GM12874 (cell line): Measurements from ENCODE around the gene FAM117A.

ENCODE experiments used
- TF ChIP-seq, protein P1 (sequence below): IDR thresholded peaks from 2 replicates; pipeline ENCODE4 v1.5.1; 2011; ENCODE audit warnings: low read depth, mild to moderate bottlenecking, control low read depth, low read length, moderate library complexity; ENCODE audit not compliant: insufficient read depth

Gene FAM117A

DNA sequence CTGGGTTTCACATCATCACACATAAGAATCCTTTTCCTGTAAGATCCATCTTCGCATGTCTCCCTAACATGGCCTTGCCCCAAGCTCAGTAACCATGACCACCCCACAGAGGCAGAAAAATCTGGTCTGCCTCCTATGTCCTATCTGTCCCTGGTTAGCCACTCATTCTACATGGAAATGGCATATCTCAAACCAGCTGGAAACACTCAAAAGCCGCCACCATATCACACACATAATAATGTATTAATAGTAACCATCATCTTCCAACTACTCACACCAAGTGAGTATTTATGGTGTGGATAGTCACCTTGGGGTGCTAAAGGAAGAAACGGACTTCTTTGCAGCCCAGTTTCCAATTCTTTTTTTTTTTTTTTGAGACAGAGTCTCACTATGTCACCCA is 11.4 kb downstream of the FAM117A start:
- TF ChIP-seq, protein P1, sequence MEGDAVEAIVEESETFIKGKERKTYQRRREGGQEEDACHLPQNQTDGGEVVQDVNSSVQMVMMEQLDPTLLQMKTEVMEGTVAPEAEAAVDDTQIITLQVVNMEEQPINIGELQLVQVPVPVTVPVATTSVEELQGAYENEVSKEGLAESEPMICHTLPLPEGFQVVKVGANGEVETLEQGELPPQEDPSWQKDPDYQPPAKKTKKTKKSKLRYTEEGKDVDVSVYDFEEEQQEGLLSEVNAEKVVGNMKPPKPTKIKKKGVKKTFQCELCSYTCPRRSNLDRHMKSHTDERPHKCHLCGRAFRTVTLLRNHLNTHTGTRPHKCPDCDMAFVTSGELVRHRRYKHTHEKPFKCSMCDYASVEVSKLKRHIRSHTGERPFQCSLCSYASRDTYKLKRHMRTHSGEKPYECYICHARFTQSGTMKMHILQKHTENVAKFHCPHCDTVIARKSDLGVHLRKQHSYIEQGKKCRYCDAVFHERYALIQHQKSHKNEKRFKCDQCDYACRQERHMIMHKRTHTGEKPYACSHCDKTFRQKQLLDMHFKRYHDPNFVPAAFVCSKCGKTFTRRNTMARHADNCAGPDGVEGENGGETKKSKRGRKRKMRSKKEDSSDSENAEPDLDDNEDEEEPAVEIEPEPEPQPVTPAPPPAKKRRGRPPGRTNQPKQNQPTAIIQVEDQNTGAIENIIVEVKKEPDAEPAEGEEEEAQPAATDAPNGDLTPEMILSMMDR = no peak

DNA sequence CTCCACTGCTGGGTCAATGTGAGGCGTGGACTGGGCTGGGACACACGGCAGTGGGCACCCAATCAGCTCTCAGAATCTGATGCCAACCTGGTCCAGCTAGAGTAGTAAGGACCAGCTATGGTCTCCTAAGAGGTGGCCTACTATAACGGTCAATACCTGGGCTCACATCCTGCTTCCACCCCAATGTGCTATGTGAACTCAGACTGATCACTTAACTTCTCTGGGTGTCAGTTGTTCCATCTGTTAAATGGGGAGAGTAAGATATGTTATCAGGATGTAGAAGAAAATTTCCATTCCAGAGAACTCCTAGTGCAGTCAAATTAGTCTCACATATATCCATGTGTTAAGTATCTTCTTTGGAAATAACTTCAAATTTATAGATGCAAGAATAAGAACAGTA is 14.2 kb downstream of the FAM117A start:
- TF ChIP-seq, protein P1 = no peak

DNA sequence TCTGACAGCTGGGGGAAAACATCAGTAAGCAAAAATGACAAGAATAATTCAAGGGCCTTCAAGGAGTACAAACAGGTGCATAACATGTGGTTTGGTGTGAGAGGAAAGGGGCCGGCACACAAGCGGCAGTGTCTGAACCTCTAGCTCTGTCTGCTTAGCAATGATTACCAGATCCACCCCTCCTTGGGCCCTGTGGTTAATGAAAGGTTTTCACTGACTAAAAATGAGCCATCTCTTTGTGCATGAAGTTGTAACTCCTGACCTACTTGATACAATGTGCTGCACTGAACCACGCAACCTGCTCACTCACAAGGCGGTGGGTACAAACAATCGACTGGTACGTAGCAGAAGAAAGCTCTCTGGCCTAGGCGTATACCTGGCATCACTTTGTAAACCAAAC is 15.1 kb downstream of the FAM117A start:
- TF ChIP-seq, protein P1 = no peak

DNA sequence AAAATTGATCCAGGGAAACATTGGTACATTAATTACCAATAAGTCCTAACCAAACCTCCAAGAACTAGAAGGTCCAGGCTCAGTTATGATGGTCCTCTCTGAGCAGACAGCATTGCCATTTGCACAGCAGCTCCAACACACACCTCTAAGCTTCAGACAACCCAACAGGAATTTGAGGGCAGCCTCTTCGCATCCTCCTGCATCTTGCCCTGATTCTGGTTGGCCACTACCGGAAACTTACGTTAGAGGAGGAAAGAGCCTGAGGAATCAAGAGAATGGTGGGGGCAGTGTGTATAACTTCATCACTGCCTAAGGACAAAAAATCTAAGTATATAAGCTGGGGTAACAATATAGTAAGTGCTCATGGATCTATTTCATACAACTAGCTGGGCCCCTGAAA is 15.7 kb downstream of the FAM117A start:
- TF ChIP-seq, protein P1 = no peak

DNA sequence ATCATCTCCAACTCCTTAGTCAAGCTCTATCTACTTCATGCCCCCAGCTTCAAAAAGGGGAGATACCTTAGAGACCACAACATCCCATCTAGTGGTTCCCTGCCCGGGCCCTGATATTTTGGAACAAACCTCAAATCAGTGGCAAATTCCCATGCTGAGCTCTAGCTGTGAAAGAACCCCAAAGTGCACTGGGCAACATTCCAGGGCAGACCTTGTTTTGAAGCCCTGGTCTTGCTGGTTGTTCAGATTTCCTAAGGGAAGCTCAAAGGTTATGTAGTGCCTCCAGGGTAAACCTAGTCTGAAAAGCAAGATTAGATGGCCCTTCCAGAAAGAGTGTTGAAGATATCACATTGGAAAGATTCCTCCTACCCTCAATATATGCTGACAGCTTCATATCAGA is 16.3 kb downstream of the FAM117A start:
- TF ChIP-seq, protein P1 = no peak

DNA sequence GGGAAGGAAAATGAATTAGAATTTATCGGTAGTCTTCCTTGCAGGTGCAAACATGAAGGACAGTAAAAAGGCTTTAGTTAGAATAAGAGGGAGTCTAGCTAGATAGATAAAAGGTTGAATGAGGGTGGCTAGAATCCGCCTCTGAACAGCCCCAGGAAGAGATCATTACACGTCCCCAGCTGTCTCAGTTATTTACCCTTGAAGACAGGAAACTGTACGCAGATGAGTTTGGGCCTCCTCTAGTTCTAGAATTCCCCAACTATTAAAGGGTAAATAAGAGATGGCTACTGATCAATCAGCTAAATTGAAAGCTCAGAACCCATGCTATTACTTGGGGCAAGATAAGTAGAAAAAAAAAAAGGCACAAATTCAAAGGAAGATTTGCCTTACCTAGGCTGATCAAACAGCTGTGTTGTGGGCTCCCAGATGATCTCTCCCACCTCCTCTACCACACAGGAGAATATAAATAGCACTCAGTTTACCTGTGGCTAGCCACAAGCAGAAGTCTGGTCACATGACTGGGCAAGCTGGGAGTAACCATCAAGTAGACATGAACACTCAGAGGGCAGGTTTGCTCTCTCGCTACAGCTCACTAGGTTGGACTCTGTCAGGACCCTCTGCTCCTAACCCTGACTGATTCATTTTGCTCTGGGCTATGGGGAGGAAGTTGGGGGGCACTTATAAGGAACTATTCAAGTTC is 17.0 kb downstream of the FAM117A start:
- TF ChIP-seq, protein P1 = no peak

DNA sequence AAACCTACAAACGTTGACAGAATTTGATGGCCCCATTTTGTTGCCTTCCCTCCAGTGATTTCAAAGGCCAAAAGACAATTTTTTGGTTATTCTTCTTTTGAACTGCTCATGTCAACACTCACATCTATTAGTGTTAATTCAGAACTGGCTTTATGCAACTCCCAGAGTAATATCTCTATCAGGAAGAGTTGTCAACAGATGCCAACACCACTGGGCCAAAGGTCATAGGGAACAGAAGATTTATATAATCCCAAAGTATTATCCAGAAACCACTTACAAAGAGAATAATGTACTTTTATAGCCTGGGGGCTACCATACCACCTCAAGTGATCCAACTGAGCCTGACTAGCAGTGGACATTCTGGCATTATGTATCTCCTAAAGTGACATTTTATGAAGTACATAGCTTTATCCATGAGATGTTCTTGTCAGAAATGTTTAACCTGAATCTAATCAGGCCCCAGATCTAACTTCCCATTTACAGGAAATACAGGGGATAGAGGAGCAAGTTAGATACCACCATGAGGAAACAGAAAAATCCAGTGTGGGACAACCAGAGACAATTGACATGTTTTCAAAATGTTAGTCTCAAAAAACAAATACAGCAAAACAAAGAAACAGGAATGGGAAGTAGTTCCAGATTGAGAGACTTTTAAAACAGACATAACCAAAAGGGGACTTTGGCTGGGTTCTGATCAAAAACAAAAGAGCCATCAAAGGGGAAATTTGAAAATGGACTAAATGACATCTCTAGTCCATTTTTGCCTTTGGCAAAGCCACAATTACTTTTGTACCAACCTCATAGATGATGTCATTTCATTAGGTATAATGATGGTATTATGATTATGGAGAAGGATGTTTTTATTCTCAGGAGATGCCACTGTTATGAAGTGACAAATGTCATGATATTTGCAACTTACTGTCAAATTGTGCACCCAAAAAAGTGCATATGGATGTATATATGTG is 18.5 kb downstream of the FAM117A start:
- TF ChIP-seq, protein P1 = no peak
